H1 (cell line): Measurements from ENCODE around the gene TTR. TPM values are rescaled to one million over a fixed set of nuclear protein-coding genes. Genes with fewer than 3 reads are reported as not detected.

Experiments used
- CTCF ChIA-PET: fragments of 300-600 bp; sonication (Branson Sonifier 250); formaldehyde crosslinking; loops from one replicate; lab custom pipeline; 2021; ENCODE audit not compliant: partially characterized antibody; lab: Charles Lee
- POLR2A ChIA-PET: fragments of 300-600 bp; sonication (Branson Sonifier 250); formaldehyde crosslinking; loops from one replicate; lab custom pipeline; 2021; ENCODE audit warnings: inconsistent platforms; ENCODE audit not compliant: partially characterized antibody; lab: Charles Lee
- DNase-seq, 2 experiments: peaks; one replicate each; pipeline versions ENCODE4 v3.0.0 to v3.0.0-alpha.2; 2010 to 2022; ENCODE audit warnings: low spot score in 2 of 2, low read depth in 1 of 2, mixed read lengths in 1 of 2
- FAIRE-seq: peaks from 2 replicates; lab custom pipeline; 2011; peaks lifted over from hg19 to GRCh38; lab: Jason Lieb, UNC
- H2AFZ ChIP-seq: 2 replicates; pipeline ENCODE4 v1.8.1; 2012; ENCODE audit warnings: low read length, inconsistent platforms
- H2AK5ac ChIP-seq: 2 replicates; pipeline ENCODE4 v1.6.1; 2013; ENCODE audit warnings: low read depth, low read length
- H2BK120ac ChIP-seq: replicated peaks from 2 replicates; pipeline ENCODE3; 2013; ENCODE audit warnings: low read depth, low read length, inconsistent platforms
- H2BK12ac ChIP-seq: 2 replicates; pipeline ENCODE4 v1.6.1; 2013; ENCODE audit warnings: low read depth, low read length
- H2BK15ac ChIP-seq: 2 replicates; pipeline ENCODE4 v1.6.1; 2013; ENCODE audit warnings: low read length
- H2BK20ac ChIP-seq: 2 replicates; pipeline ENCODE4 v1.6.1; 2013; ENCODE audit warnings: low read length
- H2BK5ac ChIP-seq: 2 replicates; pipeline ENCODE4 v1.6.1; 2013; ENCODE audit warnings: low read depth, low read length
- H3K14ac ChIP-seq: 2 replicates; pipeline ENCODE4 v1.6.1; 2013; ENCODE audit warnings: inconsistent platforms; ENCODE audit not compliant: insufficient read length
- H3K18ac ChIP-seq: 2 replicates; pipeline ENCODE4 v1.6.1; 2013; ENCODE audit warnings: low read length; ENCODE audit errors: extremely low read depth
- H3K23ac ChIP-seq: 2 replicates; pipeline ENCODE4 v1.6.1; 2013; ENCODE audit warnings: inconsistent platforms; ENCODE audit not compliant: insufficient read length
- H3K23me2 ChIP-seq: 2 replicates; pipeline ENCODE4 v1.6.1; 2013; ENCODE audit warnings: low read depth, low read length
- H3K27ac ChIP-seq: 2 replicates; pipeline ENCODE4 v1.6.1; 2011; ENCODE audit warnings: low read depth, low read length, inconsistent platforms
- H3K27me3 ChIP-seq, 4 experiments: replicated peaks in 1 of 4; 1 replicate in 1 of 4; 2 replicates in 3 of 4; pipeline versions ENCODE4 v1.6.1 to v1.8.1; 2011 to 2013; ENCODE audit warnings: low read length in 3 of 4, mild to moderate bottlenecking in 3 of 4, inconsistent platforms in 2 of 4, mixed read lengths in 2 of 4, moderate library complexity in 1 of 4; ENCODE audit not compliant: control insufficient read depth in 3 of 4, insufficient read depth in 3 of 4; ENCODE audit errors: extremely low read depth in 1 of 4
- H3K36me3 ChIP-seq, 4 experiments: 2 replicates each; pipeline versions ENCODE4 v1.6.1 to v1.8.1; 2011 to 2013; ENCODE audit warnings: mild to moderate bottlenecking in 4 of 4, low read length in 3 of 4, moderate library complexity in 2 of 4, control low read depth in 1 of 4, inconsistent platforms in 1 of 4; ENCODE audit not compliant: insufficient read depth in 4 of 4, control insufficient read depth in 2 of 4
- H3K4ac ChIP-seq: replicated peaks from 2 replicates; pipeline ENCODE3; 2013; ENCODE audit warnings: low read length, low read depth, mixed read lengths, inconsistent platforms; ENCODE audit not compliant: insufficient read length
- H3K4me1 ChIP-seq, 4 experiments: replicated peaks in 1 of 4; 1 replicate in 1 of 4; 2 replicates in 3 of 4; pipeline versions ENCODE4 v1.6.1 to v1.8.1; 2011 to 2013; ENCODE audit warnings: low read length in 3 of 4, inconsistent platforms in 2 of 4, mixed read lengths in 1 of 4; ENCODE audit not compliant: insufficient read depth in 4 of 4, control insufficient read depth in 3 of 4
- H3K4me2 ChIP-seq, 2 experiments: 2 replicates each; pipeline versions ENCODE4 v1.6.1 to v1.8.1; 2011 to 2013; ENCODE audit warnings: low read depth in 2 of 2, low read length in 2 of 2, control low read depth in 1 of 2, inconsistent platforms in 1 of 2, mild to moderate bottlenecking in 1 of 2; ENCODE audit not compliant: insufficient read depth in 1 of 2
- H3K4me3 ChIP-seq, 4 experiments: fragments of 200-600, 300-600 bp in 1 of 4; sonication (generic), shearing (Covaris generic), sonication (Bioruptor Twin) in 1 of 4; 2 replicates each; pipeline versions ENCODE4 v1.5.1 to v1.8.1; 2011 to 2016; ENCODE audit warnings: low read length in 4 of 4, low read depth in 3 of 4, control low read depth in 2 of 4, inconsistent platforms in 2 of 4, mild to moderate bottlenecking in 2 of 4, mixed read lengths in 1 of 4, moderate library complexity in 1 of 4; ENCODE audit not compliant: insufficient read depth in 2 of 4; ENCODE audit errors: extremely low read depth in 1 of 4
- H3K56ac ChIP-seq: replicated peaks from 2 replicates; pipeline ENCODE3; 2013; ENCODE audit warnings: low read depth, mild to moderate bottlenecking, mixed read lengths, low read length, inconsistent platforms; ENCODE audit not compliant: insufficient read length
- H3K79me1 ChIP-seq: 2 replicates; pipeline ENCODE4 v1.6.1; 2013; ENCODE audit warnings: low read depth, low read length, control low read depth
- H3K79me2 ChIP-seq, 2 experiments: 2 replicates each; pipeline versions ENCODE4 v1.6.1 to v1.8.1; 2012 to 2013; ENCODE audit warnings: low read length in 2 of 2, mild to moderate bottlenecking in 2 of 2, inconsistent platforms in 1 of 2; ENCODE audit not compliant: insufficient read depth in 2 of 2, control insufficient read depth in 1 of 2
- H3K9ac ChIP-seq, 4 experiments: replicated peaks in 1 of 4; 1 replicate in 1 of 4; 2 replicates in 3 of 4; pipeline versions ENCODE4 v1.6.1 to v1.8.1; 2011 to 2013; ENCODE audit warnings: low read depth in 3 of 4, low read length in 3 of 4, control low read depth in 2 of 4, mild to moderate bottlenecking in 2 of 4, moderate library complexity in 2 of 4, inconsistent platforms in 1 of 4; ENCODE audit errors: extremely low read depth in 1 of 4
- H3K9me3 ChIP-seq, 2 experiments: 2 replicates each; pipeline versions ENCODE4 v1.6.1 to v1.8.1; 2012 to 2013; ENCODE audit warnings: mild to moderate bottlenecking in 2 of 2, moderate library complexity in 2 of 2, control low read depth in 1 of 2, inconsistent platforms in 1 of 2, low read depth in 1 of 2, low read length in 1 of 2, mixed read lengths in 1 of 2; ENCODE audit not compliant: insufficient read depth in 2 of 2
- H4K20me1 ChIP-seq, 2 experiments: replicated peaks in 1 of 2; 2 replicates each; pipeline versions ENCODE3 to v1.8.1; 2011 to 2013; ENCODE audit warnings: inconsistent platforms in 2 of 2, low read length in 2 of 2, mild to moderate bottlenecking in 1 of 2; ENCODE audit not compliant: insufficient read depth in 2 of 2, control insufficient read depth in 1 of 2
- H4K5ac ChIP-seq: 2 replicates; pipeline ENCODE4 v1.6.1; 2013; ENCODE audit warnings: low read length, low read depth, mixed read lengths, inconsistent platforms; ENCODE audit not compliant: insufficient read length
- H4K8ac ChIP-seq: 2 replicates; pipeline ENCODE4 v1.8.0; 2013; ENCODE audit warnings: mild to moderate bottlenecking, moderate library complexity, low read length, inconsistent platforms; ENCODE audit not compliant: insufficient read depth; ENCODE audit errors: extremely low read depth
- H4K91ac ChIP-seq: replicated peaks from 2 replicates; pipeline ENCODE3; 2013; ENCODE audit warnings: low read length, mixed read lengths, inconsistent platforms; ENCODE audit not compliant: insufficient read length
- CBX5 ChIP-seq: fragments of 300-800, 300-1000 bp; sonication (generic); IDR thresholded peaks from 2 replicates; pipeline ENCODE4 v1.7.1; 2016; ENCODE audit warnings: antibody characterized with exemption, low read length, low read depth
- CTBP2 ChIP-seq: IDR thresholded peaks from 2 replicates; pipeline ENCODE4 v1.7.0; 2011; ENCODE audit warnings: borderline replicate concordance, mild to moderate bottlenecking, moderate library complexity, mixed read lengths, low read length; ENCODE audit not compliant: insufficient read depth, insufficient read length
- EP300 ChIP-seq, 2 experiments: IDR thresholded peaks; 1 replicate in 1 of 2; 2 replicates in 1 of 2; pipeline ENCODE4 v1.6.1; 2011 to 2012; ENCODE audit warnings: low read depth in 2 of 2, low read length in 2 of 2, mild to moderate bottlenecking in 2 of 2, borderline replicate concordance in 1 of 2, inconsistent platforms in 1 of 2, moderate library complexity in 1 of 2
- EZH2 ChIP-seq: fragments of 200-600 bp; sonication (generic); IDR thresholded peaks from 2 replicates; pipeline ENCODE4 v1.7.1; 2012; ENCODE audit warnings: low read depth, mild to moderate bottlenecking, moderate library complexity, low read length, inconsistent platforms; ENCODE audit not compliant: severe bottlenecking
- HDAC2 ChIP-seq, 2 experiments: fragments of 300-600 bp in 1 of 2; sonication (generic) in 1 of 2; IDR thresholded peaks; 2 replicates each; pipeline ENCODE4 v1.6.1; 2011 to 2012; ENCODE audit warnings: low read depth in 2 of 2, low read length in 2 of 2, mild to moderate bottlenecking in 2 of 2, moderate library complexity in 2 of 2, borderline replicate concordance in 1 of 2, inconsistent platforms in 1 of 2
- HDAC6 ChIP-seq: IDR thresholded peaks from one replicate; pipeline ENCODE4 v1.7.1; 2012; ENCODE audit warnings: low read depth, mild to moderate bottlenecking, inconsistent platforms, low read length, moderate library complexity
- KDM1A ChIP-seq: fragments of 200-600, 300-600 bp; sonication (generic); IDR thresholded peaks from 2 replicates; pipeline ENCODE4 v1.7.1; 2016; ENCODE audit warnings: mild to moderate bottlenecking, low read length, borderline replicate concordance
- KDM4A ChIP-seq: IDR thresholded peaks from one replicate; pipeline ENCODE4 v1.7.1; 2012; ENCODE audit warnings: low read depth, mild to moderate bottlenecking, moderate library complexity, low read length, inconsistent platforms; ENCODE audit not compliant: severe bottlenecking
- MAX ChIP-seq: IDR thresholded peaks from 2 replicates; pipeline ENCODE4 v1.6.1; 2012; ENCODE audit warnings: inconsistent platforms
- SIN3A ChIP-seq, 2 experiments: IDR thresholded peaks in 1 of 2; conservative IDR thresholded peaks in 1 of 2; 2 replicates each; pipeline ENCODE4 v1.6.1; 2011 to 2012; ENCODE audit warnings: low read length in 2 of 2, improper control_type of control experiment in 1 of 2, low read depth in 1 of 2, mild to moderate bottlenecking in 1 of 2
- SP4 ChIP-seq: IDR thresholded peaks from 2 replicates; pipeline ENCODE4 v1.6.1; 2012; ENCODE audit warnings: low read length, inconsistent platforms
- TBP ChIP-seq: IDR thresholded peaks from 2 replicates; pipeline ENCODE4 v1.6.1; 2011; ENCODE audit warnings: low read depth, low read length, improper control_type of control experiment
- WGBS, 2 experiments: shearing (Covaris generic) in 1 of 2; methylation state at CpG; one replicate each; pipeline versions ENCODE4 v1.1.6 to v1.1.7; 2013 to 2015; ENCODE audit warnings: low lambda C conversion rate in 2 of 2, mixed read lengths in 2 of 2, inconsistent platforms in 1 of 2, low coverage in 1 of 2, missing lambda C conversion rate in 1 of 2; ENCODE audit not compliant: insufficient replicate concordance in 2 of 2, insufficient coverage in 1 of 2, insufficient read length in 1 of 2; ENCODE audit errors: extremely low coverage in 1 of 2, missing lambda C conversion rate in 1 of 2; 5-methylcytosine and 5-hydroxymethylcytosine counted together
- polyA plus RNA-seq, 7 experiments: library from polyadenylated mRNA; depleted of rRNA in 3 of 7; stranded (reverse) in 5 of 7; unstranded in 2 of 7; fragments of >200 nt in 5 of 7; fragments of 200-250 nt in 2 of 7; gene quantifications; 1 replicate in 5 of 7; 2 replicates in 1 of 7; 4 replicates in 1 of 7; pipeline versions ENCODE4 v1.2.1 to v1.2.3, GENCODE V29; 2011 to 2013; ENCODE audit warnings: missing spikeins in 2 of 7, mixed read lengths in 2 of 7
- total RNA-seq: library from RNA; stranded (reverse); fragmentation: NEBNext Ultra II Directional; extraction: Animal tissue kit (Norgen Biotek cat#: 25700); gene quantifications from 2 replicates; pipeline ENCODE4 v1.2.1, GENCODE V29; 2021

The TTR gene
- total and polyA plus RNA-seq, 2 of the 8 experiments (the other 6 are each of a cell fraction or from before 2014, with no cell fraction given), result not detected

- no peak overlapping the region for H3K14ac ChIP-seq
- H2AFZ ChIP-seq, result no peak overlapping the region
- H3K36me3 ChIP-seq, result no peaks in the 10 kb centered on the region
- no peak overlapping the region for H2BK120ac ChIP-seq
- no peak overlapping the region for H3K23ac ChIP-seq
- H3K23me2 ChIP-seq, result no peaks in the 10 kb centered on the region
- no peak overlapping the region for H4K91ac ChIP-seq
- H3K79me2 ChIP-seq, result no peaks in the 10 kb centered on the region
- peaks cover 0 to 4% (median 1%) of the 10 kb centered on the region in 4 experiments; a peak in 3 of 7 replicates for H3K4me1 ChIP-seq
- no peak overlapping the region for H3K27ac ChIP-seq
- no peak overlapping the region for H2BK20ac ChIP-seq
- H4K5ac ChIP-seq, result no peak overlapping the region
- H2BK12ac ChIP-seq, result no peak overlapping the region
- H4K20me1 ChIP-seq, result no peaks in the 10 kb centered on the region
- H3K9ac ChIP-seq, result no peak overlapping the region
- H3K4me2 ChIP-seq, result no peak overlapping the region
- H2BK15ac ChIP-seq, result no peak overlapping the region; the same call in 1 of the 2 replicates
- H3K18ac ChIP-seq, result no peak overlapping the region
- H3K79me1 ChIP-seq, result no peaks in the 10 kb centered on the region
- DNase-seq (no peak), FAIRE-seq (no peak)
- H3K56ac ChIP-seq, result no peak overlapping the region
- no peak overlapping the region for H2AK5ac ChIP-seq
- no peak overlapping the region for H3K4ac ChIP-seq
- WGBS, 2 experiments, result 89% methylated on average over 5 of the region's 5 CpGs; no CpG with 5 or more reads in 1 of the 2 experiments
- H2BK5ac ChIP-seq, result no peak overlapping the region
- ChIA-PET CTCF (interaction anchor here (0.6 to 1.9 kb wide), 5 partner anchors 8 to 115 kb away, joined by 3 to 6 read pairs (median 5); no protein-coding TSS in a partner anchor), POLR2A (interaction anchor here (1.5 kb wide), 1 partner anchor 11 kb away, joined by 3 read pairs; no protein-coding TSS in a partner anchor)
- H3K27me3 ChIP-seq, result no peaks in the 10 kb centered on the region
- H3K9me3 ChIP-seq, result no peaks in the 10 kb centered on the region
- no peak overlapping the region for H4K8ac ChIP-seq
- H3K4me3 ChIP-seq, result no peak overlapping the region
- TF ChIP-seq TBP (no peak), KDM1A (no peak), HDAC6 (no peak), SIN3A (conservative IDR thresholded peaks at IDR 0.05 in 1 of 2, IDR thresholded peaks at IDR 0.05 in 1 of 2; ENCODE audit: low read depth in 1 of 2, low read length in 2 of 2) (no peak), CBX5 (no peak), MAX (no peak), KDM4A (no peak), HDAC2 (IDR thresholded peaks at IDR 0.05; ENCODE audit: borderline replicate concordance in 1 of 2, low read depth in 2 of 2, low read length in 2 of 2) (no peak), EP300 (IDR thresholded peaks at IDR 0.05; ENCODE audit: borderline replicate concordance in 1 of 2, low read depth in 2 of 2, low read length in 2 of 2) (no peak), EZH2 (no peak), CTBP2 (no peak), SP4 (no peak)
Observed at GRCh38 chr18:31607384-31607783, 15.7 kb downstream of the TTR start.
